H9 (cell line): Measurements from ENCODE around the gene HPCAL4. TPM values are rescaled to one million over a fixed set of nuclear protein-coding genes. Genes with fewer than 3 reads are reported as not detected.

Experiments used
- DNase-seq: peaks from one replicate; pipeline ENCODE4 v3.0.0-alpha.2; 2017
- H2AFZ ChIP-seq: one replicate; pipeline ENCODE4 v1.6.1; 2013; ENCODE audit warnings: mild to moderate bottlenecking, low read length, control low read depth, moderate library complexity
- H2AK5ac ChIP-seq: 2 replicates; pipeline ENCODE4 v1.6.1; 2013; ENCODE audit warnings: low read length, control low read depth, mixed read lengths; ENCODE audit not compliant: insufficient read length
- H2BK120ac ChIP-seq: one replicate; pipeline ENCODE4 v1.6.1; 2013; ENCODE audit warnings: low read depth, mild to moderate bottlenecking, low read length, control low read depth, inconsistent platforms; ENCODE audit not compliant: poor library complexity, severe bottlenecking
- H2BK12ac ChIP-seq: 2 replicates; pipeline ENCODE4 v1.6.1; 2013; ENCODE audit warnings: low read length, control low read depth, mixed read lengths, low read depth; ENCODE audit not compliant: insufficient read length
- H2BK15ac ChIP-seq: 2 replicates; pipeline ENCODE4 v1.6.1; 2013; ENCODE audit warnings: low read depth, low read length, control low read depth
- H2BK20ac ChIP-seq: one replicate; pipeline ENCODE4 v1.6.1; 2013; ENCODE audit warnings: low read depth, mild to moderate bottlenecking, low read length, control low read depth, inconsistent platforms; ENCODE audit not compliant: poor library complexity, severe bottlenecking
- H2BK5ac ChIP-seq: 2 replicates; pipeline ENCODE4 v1.6.1; 2013; ENCODE audit warnings: low read length, control low read depth, mixed read lengths; ENCODE audit not compliant: insufficient read length
- H3K14ac ChIP-seq: 2 replicates; pipeline ENCODE4 v1.6.1; 2013; ENCODE audit warnings: low read length, control low read depth; ENCODE audit not compliant: insufficient read depth
- H3K18ac ChIP-seq: 2 replicates; pipeline ENCODE4 v1.6.1; 2013; ENCODE audit warnings: low read depth, mild to moderate bottlenecking, mixed read lengths, low read length, control low read depth; ENCODE audit not compliant: insufficient read length
- H3K23ac ChIP-seq: 2 replicates; pipeline ENCODE4 v1.6.1; 2013; ENCODE audit warnings: low read length, control low read depth, mixed read lengths, low read depth; ENCODE audit not compliant: insufficient read length
- H3K23me2 ChIP-seq: 2 replicates; pipeline ENCODE4 v1.6.1; 2013; ENCODE audit warnings: low read depth, mild to moderate bottlenecking, mixed read lengths, low read length, control low read depth; ENCODE audit not compliant: insufficient read length, poor library complexity, severe bottlenecking
- H3K27ac ChIP-seq: 2 replicates; pipeline ENCODE4 v1.5.1; 2013; ENCODE audit warnings: low read length, control low read depth, mixed read lengths, low read depth; ENCODE audit not compliant: insufficient read length
- H3K27me3 ChIP-seq: 2 replicates; pipeline ENCODE4 v1.6.1; 2013; ENCODE audit warnings: low read length, control low read depth, inconsistent platforms; ENCODE audit not compliant: insufficient read depth
- H3K4ac ChIP-seq: 2 replicates; pipeline ENCODE4 v1.6.1; 2013; ENCODE audit warnings: low read depth, mild to moderate bottlenecking, control low read depth, inconsistent platforms, low read length, moderate library complexity
- H3K4me1 ChIP-seq: 2 replicates; pipeline ENCODE4 v1.6.1; 2013; ENCODE audit warnings: low read length, control low read depth, inconsistent platforms; ENCODE audit not compliant: insufficient read depth
- H3K4me2 ChIP-seq: 2 replicates; pipeline ENCODE4 v1.6.1; 2013; ENCODE audit warnings: low read length, control low read depth, mixed read lengths; ENCODE audit not compliant: insufficient read length, insufficient read depth
- H3K56ac ChIP-seq: 2 replicates; pipeline ENCODE4 v1.6.1; 2013; ENCODE audit warnings: low read depth, mild to moderate bottlenecking, mixed read lengths, low read length, control low read depth; ENCODE audit not compliant: insufficient read length
- H3K79me1 ChIP-seq: 2 replicates; pipeline ENCODE4 v1.6.1; 2013; ENCODE audit warnings: low read depth, mild to moderate bottlenecking, moderate library complexity, low read length, control low read depth, inconsistent platforms; ENCODE audit not compliant: insufficient read depth, poor library complexity, severe bottlenecking
- H3K79me2 ChIP-seq: 2 replicates; pipeline ENCODE4 v1.6.1; 2013; ENCODE audit warnings: low read length, control low read depth, inconsistent platforms; ENCODE audit not compliant: insufficient read depth
- H3K9ac ChIP-seq: 2 replicates; pipeline ENCODE4 v1.6.1; 2013; ENCODE audit warnings: low read length, control low read depth, mixed read lengths; ENCODE audit not compliant: insufficient read length; ENCODE audit errors: extremely low read depth
- H3K9me3 ChIP-seq: one replicate; pipeline ENCODE4 v1.6.1; 2013; ENCODE audit warnings: low read depth, low read length, inconsistent platforms; ENCODE audit not compliant: control insufficient read depth
- H3T11ph ChIP-seq: one replicate; pipeline ENCODE4 v1.6.1; 2013; ENCODE audit warnings: mild to moderate bottlenecking, low read length, control low read depth, inconsistent platforms
- H4K20me1 ChIP-seq: one replicate; pipeline ENCODE4 v1.6.1; 2013; ENCODE audit not compliant: control insufficient read depth, insufficient read length, insufficient read depth
- H4K5ac ChIP-seq: 2 replicates; pipeline ENCODE4 v1.6.1; 2013; ENCODE audit warnings: low read depth, mild to moderate bottlenecking, mixed read lengths, low read length, control low read depth; ENCODE audit not compliant: insufficient read length
- H4K8ac ChIP-seq: replicated peaks from 2 replicates; pipeline ENCODE4 v1.6.1; 2013; ENCODE audit warnings: low read length, control low read depth, mixed read lengths, low read depth; ENCODE audit not compliant: insufficient read length
- H4K91ac ChIP-seq: 2 replicates; pipeline ENCODE4 v1.6.1; 2013; ENCODE audit warnings: low read depth, mild to moderate bottlenecking, moderate library complexity, mixed read lengths, low read length, control low read depth; ENCODE audit not compliant: insufficient read length
- H3K27ac Mint-ChIP-seq, 3 experiments: 2 replicates in 2 of 3; 3 replicates in 1 of 3; pipeline ENCODE4 v1.8.0; 2020 to 2021; ENCODE audit warnings: mixed read lengths in 3 of 3, mild to moderate bottlenecking in 1 of 3, moderate library complexity in 1 of 3
- H3K27me3 Mint-ChIP-seq: 2 replicates; pipeline ENCODE4 v1.8.0; 2021; ENCODE audit warnings: low read depth, mild to moderate bottlenecking, moderate library complexity, mixed read lengths
- H3K36me3 Mint-ChIP-seq, 3 experiments: 2 replicates in 2 of 3; 3 replicates in 1 of 3; pipeline ENCODE4 v1.8.0; 2020 to 2021; ENCODE audit warnings: low read depth in 3 of 3, mixed read lengths in 3 of 3; ENCODE audit not compliant: insufficient read depth in 1 of 3
- H3K4me1 Mint-ChIP-seq, 2 experiments: 2 replicates each; pipeline ENCODE4 v1.8.0; 2020; ENCODE audit warnings: mixed read lengths in 2 of 2
- H3K4me3 Mint-ChIP-seq, 2 experiments: 2 replicates in 1 of 2; 3 replicates in 1 of 2; pipeline ENCODE4 v1.8.0; 2020 to 2021; ENCODE audit warnings: mild to moderate bottlenecking in 2 of 2, mixed read lengths in 2 of 2, moderate library complexity in 1 of 2
- H3K9me3 Mint-ChIP-seq, 2 experiments: 2 replicates in 1 of 2; 3 replicates in 1 of 2; pipeline ENCODE4 v1.8.0; 2020; ENCODE audit warnings: mild to moderate bottlenecking in 2 of 2, mixed read lengths in 2 of 2, moderate library complexity in 1 of 2
- WGBS: extraction: QIAGEN DNeasy Blood & Tissue Kit; methylation state at CpG from one replicate; pipeline ENCODE4 v1.1.7; 2013; ENCODE audit warnings: missing lambda C conversion rate, low lambda C conversion rate, mixed read lengths; ENCODE audit not compliant: insufficient read length; ENCODE audit errors: extremely low coverage; 5-methylcytosine and 5-hydroxymethylcytosine counted together
- total RNA-seq: library from RNA; stranded (reverse); gene quantifications from 2 replicates; pipeline ENCODE4 v1.2.1, GENCODE V29; 2021
- TF ChIP-seq, protein P1 (sequence below): fragments of 200-600 bp; sonication (generic); conservative IDR thresholded peaks from 3 replicates; pipeline ENCODE4 v1.8.0; 2021; ENCODE audit warnings: antibody characterized with exemption, mild to moderate bottlenecking

Gene HPCAL4
- total RNA-seq, 1 experiment from 2014 or later, result 0.15 TPM

- H3K27me3 Mint-ChIP-seq, result peaks cover 100% of the 10 kb centered on the region
Observed at GRCh38 chr1:39732730-39733129, 41.5 kb upstream of the HPCAL4 start.

More at GRCh38 chr1:39732730-39733129, 41.5 kb upstream of the HPCAL4 start:
- H2BK12ac ChIP-seq, result no peak overlapping the region
- Mint-ChIP-seq H3K4me1 (peaks cover 2% of the 10 kb centered on the region in 2 experiments; a peak in 2 of 4 replicates), H3K36me3 (no peaks in the 10 kb centered on the region), H3K9me3 (no peaks in the 10 kb centered on the region; a peak in 1 of 5 replicates), H3K4me3 (no peak overlapping the region), H3K27ac (no peak overlapping the region)
- H2BK15ac ChIP-seq, result no peak overlapping the region
- WGBS, result no CpG with 5 or more reads among the region's 3 CpGs
- H2BK5ac ChIP-seq, result no peak overlapping the region
- no peaks in the 10 kb centered on the region for H3K79me1 ChIP-seq
- no peak for DNase-seq
- H3T11ph ChIP-seq, result no peak overlapping the region
- TF ChIP-seq, protein P1, sequence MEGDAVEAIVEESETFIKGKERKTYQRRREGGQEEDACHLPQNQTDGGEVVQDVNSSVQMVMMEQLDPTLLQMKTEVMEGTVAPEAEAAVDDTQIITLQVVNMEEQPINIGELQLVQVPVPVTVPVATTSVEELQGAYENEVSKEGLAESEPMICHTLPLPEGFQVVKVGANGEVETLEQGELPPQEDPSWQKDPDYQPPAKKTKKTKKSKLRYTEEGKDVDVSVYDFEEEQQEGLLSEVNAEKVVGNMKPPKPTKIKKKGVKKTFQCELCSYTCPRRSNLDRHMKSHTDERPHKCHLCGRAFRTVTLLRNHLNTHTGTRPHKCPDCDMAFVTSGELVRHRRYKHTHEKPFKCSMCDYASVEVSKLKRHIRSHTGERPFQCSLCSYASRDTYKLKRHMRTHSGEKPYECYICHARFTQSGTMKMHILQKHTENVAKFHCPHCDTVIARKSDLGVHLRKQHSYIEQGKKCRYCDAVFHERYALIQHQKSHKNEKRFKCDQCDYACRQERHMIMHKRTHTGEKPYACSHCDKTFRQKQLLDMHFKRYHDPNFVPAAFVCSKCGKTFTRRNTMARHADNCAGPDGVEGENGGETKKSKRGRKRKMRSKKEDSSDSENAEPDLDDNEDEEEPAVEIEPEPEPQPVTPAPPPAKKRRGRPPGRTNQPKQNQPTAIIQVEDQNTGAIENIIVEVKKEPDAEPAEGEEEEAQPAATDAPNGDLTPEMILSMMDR, result no peak
- H4K91ac ChIP-seq, result no peak overlapping the region
- H3K23me2 ChIP-seq, result no peaks in the 10 kb centered on the region
- no peaks in the 10 kb centered on the region for H4K20me1 ChIP-seq
- no peak overlapping the region for H4K5ac ChIP-seq
- H3K18ac ChIP-seq, result no peak overlapping the region
- no peak overlapping the region for H3K14ac ChIP-seq
- H2AK5ac ChIP-seq, result no peak overlapping the region
- no peak overlapping the region for H2BK120ac ChIP-seq
- peaks cover 32% of the 10 kb centered on the region; the same call in 1 of the 2 replicates for H3K27me3 ChIP-seq
- no peak overlapping the region for H4K8ac ChIP-seq
- H3K9me3 ChIP-seq, result no peaks in the 10 kb centered on the region
- no peak overlapping the region for H3K27ac ChIP-seq
- H3K4ac ChIP-seq, result no peak overlapping the region
- H2BK20ac ChIP-seq, result no peak overlapping the region
- H3K9ac ChIP-seq, result no peak overlapping the region
- no peak overlapping the region for H3K4me2 ChIP-seq
- H3K56ac ChIP-seq, result no peak overlapping the region
- H3K4me1 ChIP-seq, result no peaks in the 10 kb centered on the region
- H3K23ac ChIP-seq, result no peak overlapping the region
- no peak overlapping the region for H2AFZ ChIP-seq
- H3K79me2 ChIP-seq, result no peaks in the 10 kb centered on the region
